K562 (cell line): ENCODE results near the gene UBE2M. TPM values are rescaled to one million over a fixed set of nuclear protein-coding genes. Genes with fewer than 3 reads are reported as not detected.
"Not testable (repeated sequence)": the region's sequence is repeated elsewhere in the genome, so short reads cannot be mapped to it uniquely, and the experiment has no call there.

Experiments
- ATAC-seq: fragments of 200-7000 bp; cut with Tn5 transposase; 3 replicates; pipeline ENCODE4 v1.9.1; 2020; ENCODE audit warnings: moderate library complexity
- BruUV-seq: library from RNA; stranded (reverse); fragments of 400-500 nt; replicated peaks from 2 replicates; lab custom pipeline; 2021; lab: Mats Ljungman, UMichigan
- CTCF ChIA-PET: fragments of 300-600 bp; formaldehyde crosslinking; extraction: SDS; loops from one replicate; lab custom pipeline; 2021; ENCODE audit warnings: low intra/inter-chr PET ratio; lab: Yijun Ruan, JAX
- POLR2A ChIA-PET: fragments of 300-600, 350-650 bp; sonication (Branson Sonifier 250); formaldehyde crosslinking; extraction: SDS; loops from one replicate; lab custom pipeline; 2021; ENCODE audit warnings: antibody characterized with exemption, inconsistent platforms; lab: Yijun Ruan, JAX
- DNase-seq, 4 experiments: peaks; one replicate each; pipeline versions ENCODE4 v3.0.0 to v3.0.0-alpha.2; 2011 to 2018; ENCODE audit warnings: low spot score in 3 of 4, mixed read lengths in 3 of 4; ENCODE audit errors: extremely low read depth in 1 of 4
- FAIRE-seq: peaks from 2 replicates; lab custom pipeline; 2011; peaks lifted over from hg19 to GRCh38; lab: Jason Lieb, UNC
- H2AFZ ChIP-seq: 2 replicates; pipeline ENCODE4 v1.6.0; 2011; ENCODE audit warnings: low read depth, low read length, control low read depth, inconsistent platforms
- H3K27ac ChIP-seq: fragments of 200-600 bp; 3 replicates; pipeline ENCODE4 v1.8.0; 2011; ENCODE audit warnings: low read depth, mild to moderate bottlenecking, control low read depth, inconsistent platforms, low read length, moderate library complexity, mixed read lengths; ENCODE audit errors: extremely low read depth
- H3K27me3 ChIP-seq, 2 experiments: fragments of 300-600 bp in 1 of 2; 2 replicates in 1 of 2; 3 replicates in 1 of 2; pipeline versions ENCODE4 v1.6.0 to v1.8.0; 2011; ENCODE audit warnings: inconsistent platforms in 2 of 2, low read length in 2 of 2, mild to moderate bottlenecking in 1 of 2, mixed read lengths in 1 of 2, moderate library complexity in 1 of 2; ENCODE audit not compliant: control insufficient read depth in 2 of 2, insufficient read depth in 2 of 2
- H3K36me3 ChIP-seq: fragments of 300-600 bp; 3 replicates; pipeline ENCODE4 v1.8.0; 2011; ENCODE audit warnings: mild to moderate bottlenecking, low read length, inconsistent platforms; ENCODE audit not compliant: control insufficient read depth, insufficient read depth
- H3K4me1 ChIP-seq, 2 experiments: fragments of 200-600 bp in 1 of 2; replicated peaks in 1 of 2; 2 replicates in 1 of 2; 3 replicates in 1 of 2; pipeline versions ENCODE4 v1.5.1 to v1.8.0; 2011; ENCODE audit warnings: inconsistent platforms in 2 of 2, low read length in 2 of 2, mild to moderate bottlenecking in 1 of 2, mixed read lengths in 1 of 2, moderate library complexity in 1 of 2; ENCODE audit not compliant: control insufficient read depth in 2 of 2, insufficient read depth in 2 of 2
- H3K4me2 ChIP-seq: 2 replicates; pipeline ENCODE4 v1.6.1; 2011; ENCODE audit warnings: low read length, control low read depth, inconsistent platforms, mixed read lengths; ENCODE audit not compliant: insufficient read depth
- H3K4me3 ChIP-seq: fragments of 200-600 bp; sonication (generic), shearing (Covaris generic); 2 replicates; pipeline ENCODE4 v1.5.1; 2016; ENCODE audit warnings: control low read depth, inconsistent platforms
- H3K79me2 ChIP-seq: fragments of 200-600 bp; 3 replicates; pipeline ENCODE4 v1.8.0; 2011; ENCODE audit warnings: low read length, inconsistent platforms; ENCODE audit not compliant: control insufficient read depth, insufficient read depth
- H3K9ac ChIP-seq, 2 experiments: 2 replicates each; pipeline versions ENCODE4 v1.6.0 to v1.6.1; 2011; ENCODE audit warnings: low read depth in 2 of 2, low read length in 2 of 2, control low read depth in 1 of 2, inconsistent platforms in 1 of 2, mild to moderate bottlenecking in 1 of 2, mixed read lengths in 1 of 2; ENCODE audit not compliant: insufficient read depth in 1 of 2
- H3K9me1 ChIP-seq: one replicate; pipeline ENCODE4 v1.6.0; 2011; ENCODE audit warnings: inconsistent platforms, mild to moderate bottlenecking, low read length, moderate library complexity; ENCODE audit not compliant: control insufficient read depth, insufficient read depth
- H3K9me3 ChIP-seq: replicated peaks from 2 replicates; pipeline ENCODE4 v1.5.1; 2011; ENCODE audit warnings: low read depth, low read length, inconsistent platforms; ENCODE audit not compliant: control insufficient read depth, insufficient read depth
- H4K20me1 ChIP-seq: replicated peaks from 2 replicates; pipeline ENCODE4 v1.6.1; 2011; ENCODE audit warnings: low read length, inconsistent platforms, mixed read lengths; ENCODE audit not compliant: control insufficient read depth, insufficient read depth
- BRF1 ChIP-seq: IDR thresholded peaks from 3 replicates; pipeline ENCODE4 v1.6.1; 2011; ENCODE audit warnings: borderline replicate concordance, mild to moderate bottlenecking; ENCODE audit not compliant: insufficient read length; ENCODE audit errors: extremely low read depth
- CREBBP ChIP-seq: IDR thresholded peaks from one replicate; pipeline ENCODE4 v1.6.1; 2012; ENCODE audit warnings: low read depth, mild to moderate bottlenecking, control low read depth, inconsistent platforms, low read length
- DPF2 ChIP-seq: fragments of 450-650 bp; IDR thresholded peaks from 2 replicates; pipeline ENCODE4 v1.6.1; 2016
- HMBOX1 ChIP-seq: sonication (generic); IDR thresholded peaks from 2 replicates; pipeline ENCODE4 v1.6.1; 2016
- MIER1 ChIP-seq: fragments of 450-650 bp; IDR thresholded peaks from 2 replicates; pipeline ENCODE4 v1.6.1; 2016; ENCODE audit warnings: antibody characterized with exemption, mild to moderate bottlenecking, low read depth
- POU5F1 ChIP-seq: fragments of 150-350 bp; IDR thresholded peaks from 2 replicates; pipeline ENCODE4 v1.6.1; 2014; ENCODE audit warnings: borderline replicate concordance, low read length, low read depth, mild to moderate bottlenecking; ENCODE audit not compliant: partially characterized antibody
- TCF15 ChIP-seq: fragments of 250-450 bp; sonication (Bioruptor Pico); IDR thresholded peaks from 2 replicates; pipeline ENCODE4 v1.8.0; 2022; ENCODE audit warnings: moderate library complexity, mild to moderate bottlenecking, inconsistent platforms
- TRIM25 ChIP-seq: fragments of 450-650 bp; IDR thresholded peaks from 2 replicates; pipeline ENCODE4 v1.7.0; 2016; ENCODE audit warnings: borderline replicate concordance
- WGBS: fragments of 100-300 bp; shearing (Covaris generic); methylation state at CpG from one replicate; pipeline ENCODE4 v1.1.6; 2016; ENCODE audit warnings: low coverage, mixed read lengths; ENCODE audit not compliant: insufficient coverage; ENCODE audit errors: missing lambda C conversion rate; 5-methylcytosine and 5-hydroxymethylcytosine counted together
- in situ Hi-C: fragments of 300-500 bp; cut with MboI; formaldehyde crosslinking; loops from 4 replicates; pipeline ENCODE4 v1.15.0; 2018; ENCODE audit warnings: inconsistent platforms, mixed read lengths
- intact Hi-C: fragments of 100-400 bp; cut with micrococcal nuclease; formaldehyde crosslinking; loops from 2 replicates; pipeline ENCODE4 v1.14.2; 2022
- polyA plus RNA-seq, 8 experiments: library from polyadenylated mRNA; depleted of rRNA in 4 of 8; stranded (reverse) in 5 of 8; unstranded in 3 of 8; fragments of >200 nt; fragmentation: Nextera tagmentation in 2 of 8; fragmentation: Illumina TruSeq in 1 of 8; extraction: Ambion mirVana in 2 of 8; extraction: Trizol in 1 of 8; gene quantifications; 2 replicates each; pipeline versions ENCODE4 v1.2.1 to v1.2.3, GENCODE V29; 2011 to 2014; ENCODE audit warnings: inconsistent platforms in 1 of 8, missing spikeins in 1 of 8
- total RNA-seq, 7 experiments: library from RNA; depleted of rRNA in 6 of 7; stranded (reverse); fragments of >200 nt in 6 of 7; fragmentation: Illumina TruSeq in 2 of 7; extraction: Trizol in 2 of 7; gene quantifications; 2 replicates each; pipeline versions ENCODE4 v1.2.1 to v1.2.3, GENCODE V29; 2011 to 2021; ENCODE audit warnings: low replicate concordance in 1 of 7
- TF ChIP-seq, protein P1 (sequence below): sonication (generic); formaldehyde crosslinking; IDR thresholded peaks from 2 replicates; pipeline ENCODE4 v1.8.0; 2022; ENCODE audit warnings: mild to moderate bottlenecking, missing genetic modification reagents

The UBE2M gene
- total and polyA plus RNA-seq, 9 of the 15 experiments (the other 6 are each of a cell fraction or from before 2014, with no cell fraction given), result 0.92 to 163 (median 85.7) TPM

DNA sequence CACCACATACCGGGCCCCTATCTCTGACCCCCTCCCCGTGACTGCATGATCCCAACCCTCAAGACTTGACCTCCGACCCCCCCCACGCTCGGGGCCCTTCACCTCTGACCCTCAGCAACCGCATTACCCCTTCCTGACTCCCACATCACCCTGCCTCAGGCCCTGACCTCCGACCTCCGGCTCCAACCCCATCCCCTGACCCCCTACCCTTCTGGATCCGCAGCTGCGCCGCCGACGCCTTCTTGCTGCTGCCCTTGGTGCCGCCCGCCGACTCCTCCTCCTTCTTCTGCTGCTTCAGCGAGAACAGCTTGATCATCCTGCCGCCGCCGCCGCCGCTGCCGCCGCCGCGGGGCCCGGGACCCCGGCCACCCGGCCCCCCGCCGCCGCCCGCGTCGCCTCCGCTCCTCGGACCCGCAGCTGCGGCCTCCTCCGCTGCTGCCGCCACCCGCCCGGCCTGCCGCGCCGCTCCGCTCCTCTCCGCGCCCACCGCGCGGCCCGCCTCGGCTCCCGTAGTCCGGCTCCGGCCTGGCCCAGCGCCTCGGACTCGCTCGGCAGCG, at the start of gene UBE2M (continued):
- TF ChIP-seq DPF2 (peak; percentile 42; the same call in 1 of the 2 replicates), TRIM25 (no peak), TCF15 (CRISPR knock-in tag) (no peak), POU5F1 (no peak), BRF1 (no peak), MIER1 (0 out of 2 replicates have a peak, but pooled peaks have one; percentile 38)
- TF ChIP-seq, protein P1, sequence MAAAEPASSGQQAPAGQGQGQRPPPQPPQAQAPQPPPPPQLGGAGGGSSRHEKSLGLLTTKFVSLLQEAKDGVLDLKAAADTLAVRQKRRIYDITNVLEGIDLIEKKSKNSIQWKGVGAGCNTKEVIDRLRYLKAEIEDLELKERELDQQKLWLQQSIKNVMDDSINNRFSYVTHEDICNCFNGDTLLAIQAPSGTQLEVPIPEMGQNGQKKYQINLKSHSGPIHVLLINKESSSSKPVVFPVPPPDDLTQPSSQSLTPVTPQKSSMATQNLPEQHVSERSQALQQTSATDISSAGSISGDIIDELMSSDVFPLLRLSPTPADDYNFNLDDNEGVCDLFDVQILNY (CRISPR knock-in tag), result no peak

- CTCF ChIA-PET, H3K79me2 ChIP-seq, H3K27me3 ChIP-seq, POLR2A ChIA-PET, H3K9ac ChIP-seq, H3K4me1 ChIP-seq, H4K20me1 ChIP-seq, H3K4me2 ChIP-seq, BruUV-seq, FAIRE-seq, in situ Hi-C loops, H3K36me3 ChIP-seq, H2AFZ ChIP-seq, DNase-seq, ATAC-seq, H3K9me3 ChIP-seq, intact Hi-C loops, H3K9me1 ChIP-seq, H3K4me3 ChIP-seq, H3K27ac ChIP-seq: not testable (repeated sequence)
- WGBS, result 85% methylated on average over 6 of the region's 28 CpGs
- TF ChIP-seq CREBBP, result peak; percentile 65
- TF ChIP-seq HMBOX1, result 0 out of 2 replicates have a peak, but pooled peaks have one; percentile 29
Observed at GRCh38 chr19:58607213-58607612, 48.8 kb upstream of the UBE2M start.
